Upper lobe of left lung (tissue), 6 donors: ENCODE measurements around the gene DNAH8. TPM values are rescaled to one million over a fixed set of nuclear protein-coding genes. Genes with fewer than 3 reads are reported as not detected.
"Not testable (repeated sequence)": the region's sequence is repeated elsewhere in the genome, so short reads cannot be mapped to it uniquely, and the experiment has no call there.

Source experiments
- ATAC-seq, 2 donors: fragments of 200-7000 bp; cut with Tn5 transposase; one replicate each; pipeline ENCODE4 v1.9.1; 2022; ENCODE audit warnings: mild to moderate bottlenecking in 2 of 2, moderate library complexity in 2 of 2; ENCODE audit not compliant: low FRiP score in 2 of 2
- DNase-seq, 2 donors: peaks; one replicate each; pipeline ENCODE4 v3.0.0-alpha.2; 2019 to 2020
- H3K27ac ChIP-seq, 4 donors: fragments of 200-600 bp; sonication (generic); one replicate each; pipeline ENCODE4 v1.5.1; 2016 to 2019
- H3K27me3 ChIP-seq, 4 donors: fragments of 200-600 bp; sonication (generic); one replicate each; pipeline ENCODE4 v1.5.1; 2017 to 2019
- H3K36me3 ChIP-seq, 4 donors: fragments of 200-600 bp; sonication (generic); one replicate each; pipeline ENCODE4 v1.5.1; 2016 to 2019
- H3K4me1 ChIP-seq, 4 donors: fragments of 200-600 bp; sonication (generic); one replicate each; pipeline ENCODE4 v1.5.1; 2018 to 2019
- H3K4me3 ChIP-seq, 4 donors: fragments of 200-600 bp; sonication (generic); one replicate each; pipeline ENCODE4 v1.5.1; 2017 to 2019; ENCODE audit warnings: mild to moderate bottlenecking in 2 of 4, moderate library complexity in 1 of 4
- H3K9me3 ChIP-seq, 4 donors: fragments of 200-600 bp; sonication (generic); one replicate each; pipeline ENCODE4 v1.5.1; 2018 to 2019
- CTCF ChIP-seq, 6 experiments: fragments of 450-650 bp in 4 of 6; fragments of 200-600 bp in 2 of 6; sonication (generic) in 2 of 6; IDR thresholded peaks; one replicate each; pipeline ENCODE4 v1.5.1; 2016 to 2019; ENCODE audit warnings: antibody characterized with exemption in 6 of 6
- EP300 ChIP-seq, 4 donors: sonication (generic); formaldehyde crosslinking; IDR thresholded peaks; one replicate each; pipeline ENCODE4 v1.5.1; 2017; ENCODE audit warnings: antibody characterized with exemption in 4 of 4, control low read depth in 2 of 4
- POLR2A ChIP-seq, 4 donors: fragments of 450-650 bp; IDR thresholded peaks; one replicate each; pipeline ENCODE4 v1.5.1; 2016 to 2017; ENCODE audit warnings: antibody characterized with exemption in 4 of 4, mild to moderate bottlenecking in 2 of 4
- POLR2AphosphoS5 ChIP-seq, 2 donors: sonication (generic); formaldehyde crosslinking; IDR thresholded peaks; one replicate each; pipeline ENCODE4 v1.5.1; 2017; ENCODE audit warnings: antibody characterized with exemption in 2 of 2
- WGBS, 2 donors: methylation state at CpG; one replicate each; pipeline ENCODE4 v1.1.5; 2017 to 2018; 5-methylcytosine and 5-hydroxymethylcytosine counted together
- total RNA-seq, 6 donors: library from RNA; depleted of rRNA in 4 of 6; stranded (reverse); fragments of >200 nt in 4 of 6; gene quantifications; one replicate each; pipeline versions ENCODE4 v1.1.0 to v1.2.1, GENCODE V29; 2016 to 2021
- donor health status: DM: no; HTN: no; CAD: no; lungs with moderate emphysema.
- donor health status: DM: no; HTN: yes; CAD: no; lungs with severe emphysema.

The DNAH8 gene
- total RNA-seq, 6 donors from 2014 or later: under 0.01 to 0.24 (median 0.15) TPM; not detected in 2

- ATAC-seq: no peak
- no peak for DNase-seq
- H3K4me3 ChIP-seq: no peak overlapping the region
Observed at GRCh38 chr6:38688579-38689087, 26.5 kb upstream of the DNAH8 start.

GRCh38 chr6:38695227-38695900, 19.7 kb upstream of the DNAH8 start:
- H3K4me1 ChIP-seq: peaks cover 0 to 4% (median 0%) of the 10 kb centered on the region in 4 donors
- H3K4me3 ChIP-seq: no peak overlapping the region
- DNase-seq (no peak), ATAC-seq (no peak)
- H3K27me3 ChIP-seq: no peaks in the 10 kb centered on the region
- 96% methylated on average over 2 of the region's 2 CpGs for WGBS, 2 donors
- no peak overlapping the region for H3K27ac ChIP-seq
- H3K36me3 ChIP-seq: peaks cover 0 to 3% (median 0%) of the 10 kb centered on the region in 4 donors
- TF ChIP-seq POLR2A (IDR thresholded peaks at IDR 0.05): no peak
- TF ChIP-seq POLR2AphosphoS5 (IDR thresholded peaks at IDR 0.05): no peak
- TF ChIP-seq EP300 (IDR thresholded peaks at IDR 0.05): no peak
- TF ChIP-seq CTCF (IDR thresholded peaks at IDR 0.05): no peak
- peaks cover 0 to 10% (median under 1%) of the 10 kb centered on the region in 4 donors for H3K9me3 ChIP-seq

More at GRCh38 chr6:38688579-38689087, 26.5 kb upstream of the DNAH8 start:
- 71 to 76% methylated on average over 6 of the region's 6 CpGs for WGBS, 2 donors
- Histone ChIP-seq H3K27me3 (no peaks in the 10 kb centered on the region), H3K4me1 (peaks cover 5 to 16% (median 10%) of the 10 kb centered on the region in 4 donors), H3K9me3 (no peaks in the 10 kb centered on the region), H3K27ac (peak overlapping the region in 1 of 4 donors; percentile 14), H3K36me3 (peaks cover 0 to 9% (median 2%) of the 10 kb centered on the region in 4 donors)
- no peak for TF ChIP-seq CTCF (IDR thresholded peaks at IDR 0.05)

- no peak overlapping the region for H3K27ac ChIP-seq
- ATAC-seq: no peak
Observed at GRCh38 chr6:38695933-38696332, 19.2 kb upstream of the DNAH8 start.

GRCh38 chr6:38696345-38696744, 18.8 kb upstream of the DNAH8 start:
- no peaks in the 10 kb centered on the region for H3K27me3 ChIP-seq
- peaks cover 0 to 10% (median under 1%) of the 10 kb centered on the region in 4 donors for H3K9me3 ChIP-seq
- no peak for DNase-seq
- no peak for TF ChIP-seq POLR2A (IDR thresholded peaks at IDR 0.05)
- no peak for TF ChIP-seq POLR2AphosphoS5 (IDR thresholded peaks at IDR 0.05)
- no peak overlapping the region for H3K4me3 ChIP-seq
- H3K4me1 ChIP-seq: peaks cover 0 to 4% (median 0%) of the 10 kb centered on the region in 4 donors
- peaks cover 0 to 3% (median 0%) of the 10 kb centered on the region in 4 donors for H3K36me3 ChIP-seq
- H3K27ac ChIP-seq: no peak overlapping the region
- no peak for ATAC-seq

More at GRCh38 chr6:38695933-38696332, 19.2 kb upstream of the DNAH8 start:
- TF ChIP-seq POLR2A (IDR thresholded peaks at IDR 0.05) (no peak), CTCF (IDR thresholded peaks at IDR 0.05) (no peak), POLR2AphosphoS5 (IDR thresholded peaks at IDR 0.05) (no peak)
- Histone ChIP-seq H3K9me3 (peaks cover 0 to 10% (median under 1%) of the 10 kb centered on the region in 4 donors), H3K27me3 (no peaks in the 10 kb centered on the region), H3K4me1 (peaks cover 0 to 4% (median 0%) of the 10 kb centered on the region in 4 donors), H3K36me3 (peaks cover 0 to 3% (median 0%) of the 10 kb centered on the region in 4 donors), H3K4me3 (no peak overlapping the region)
- WGBS, 2 donors: 46 to 77% methylated on average over 1 of the region's 1 CpG
- DNase-seq: no peak

- no peak overlapping the region for H3K4me3 ChIP-seq
- no peaks in the 10 kb centered on the region for H3K27me3 ChIP-seq
- H3K27ac ChIP-seq: no peak overlapping the region
- WGBS, 2 donors: 87 to 92% methylated on average over 3 of the region's 3 CpGs
- H3K36me3 ChIP-seq: peaks cover 0 to 3% (median 0%) of the 10 kb centered on the region in 4 donors
- H3K4me1 ChIP-seq: peaks cover 3 to 7% (median 4%) of the 10 kb centered on the region in 4 donors
- TF ChIP-seq POLR2AphosphoS5 (IDR thresholded peaks at IDR 0.05) (no peak), POLR2A (IDR thresholded peaks at IDR 0.05) (no peak), CTCF (IDR thresholded peaks at IDR 0.05) (no peak), EP300 (IDR thresholded peaks at IDR 0.05) (no peak)
- DNase-seq (no peak), ATAC-seq (no peak)
- peaks cover 0 to 10% (median under 1%) of the 10 kb centered on the region in 4 donors for H3K9me3 ChIP-seq
Observed at GRCh38 chr6:38697846-38698245, 17.3 kb upstream of the DNAH8 start.

- H3K4me3 ChIP-seq, H3K36me3 ChIP-seq, ATAC-seq, DNase-seq, H3K27ac ChIP-seq, H3K27me3 ChIP-seq, H3K9me3 ChIP-seq: not testable (repeated sequence)
- 93 to 95% methylated on average over 3 of the region's 3 CpGs for WGBS, 2 donors
- H3K4me1 ChIP-seq: peaks cover 3 to 11% (median 8%) of the 10 kb centered on the region in 4 donors
Observed at GRCh38 chr6:38699702-38700101, 15.4 kb upstream of the DNAH8 start.
